Ishikawa (cell line): ENCODE data around the gene ARID1B.

Experiments
- EP300 ChIP-seq: IDR thresholded peaks from 2 replicates; pipeline ENCODE4 v1.6.1; 2012; ENCODE audit warnings: borderline replicate concordance
- REST ChIP-seq: IDR thresholded peaks from 2 replicates; pipeline ENCODE4 v1.6.1; 2012; ENCODE audit warnings: low read depth, mild to moderate bottlenecking
- TAF1 ChIP-seq: IDR thresholded peaks from 2 replicates; pipeline ENCODE4 v1.6.1; 2012; ENCODE audit warnings: low read depth, mild to moderate bottlenecking

DNA sequence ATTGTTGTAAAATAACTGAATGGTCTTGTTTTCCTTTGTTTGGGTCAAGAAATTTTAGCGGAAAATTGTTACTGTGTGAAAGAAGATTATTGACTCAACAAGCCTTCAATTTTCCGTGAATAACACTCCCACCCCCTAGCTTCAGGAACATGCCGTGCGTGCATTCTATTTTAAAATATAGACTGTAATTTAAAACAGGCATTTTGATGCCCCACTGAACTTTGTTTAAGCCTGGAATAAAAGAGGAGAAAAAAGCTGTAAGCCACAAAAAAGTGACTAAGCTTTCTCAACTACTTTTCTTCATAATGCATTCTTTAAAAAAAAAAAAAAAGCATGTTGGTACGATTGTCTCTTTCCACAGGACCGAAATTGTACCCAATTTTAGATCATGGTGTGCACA is 166.0 kb downstream of the ARID1B start:
- TF ChIP-seq EP300 (no peak), REST (no peak), TAF1 (no peak)
